ENCODE measurements around the gene KAT2A.
"Not testable (repeated sequence)": the region's sequence is repeated elsewhere in the genome, so short reads cannot be mapped to it uniquely, and the experiment has no call there.

Gene KAT2A

DNA sequence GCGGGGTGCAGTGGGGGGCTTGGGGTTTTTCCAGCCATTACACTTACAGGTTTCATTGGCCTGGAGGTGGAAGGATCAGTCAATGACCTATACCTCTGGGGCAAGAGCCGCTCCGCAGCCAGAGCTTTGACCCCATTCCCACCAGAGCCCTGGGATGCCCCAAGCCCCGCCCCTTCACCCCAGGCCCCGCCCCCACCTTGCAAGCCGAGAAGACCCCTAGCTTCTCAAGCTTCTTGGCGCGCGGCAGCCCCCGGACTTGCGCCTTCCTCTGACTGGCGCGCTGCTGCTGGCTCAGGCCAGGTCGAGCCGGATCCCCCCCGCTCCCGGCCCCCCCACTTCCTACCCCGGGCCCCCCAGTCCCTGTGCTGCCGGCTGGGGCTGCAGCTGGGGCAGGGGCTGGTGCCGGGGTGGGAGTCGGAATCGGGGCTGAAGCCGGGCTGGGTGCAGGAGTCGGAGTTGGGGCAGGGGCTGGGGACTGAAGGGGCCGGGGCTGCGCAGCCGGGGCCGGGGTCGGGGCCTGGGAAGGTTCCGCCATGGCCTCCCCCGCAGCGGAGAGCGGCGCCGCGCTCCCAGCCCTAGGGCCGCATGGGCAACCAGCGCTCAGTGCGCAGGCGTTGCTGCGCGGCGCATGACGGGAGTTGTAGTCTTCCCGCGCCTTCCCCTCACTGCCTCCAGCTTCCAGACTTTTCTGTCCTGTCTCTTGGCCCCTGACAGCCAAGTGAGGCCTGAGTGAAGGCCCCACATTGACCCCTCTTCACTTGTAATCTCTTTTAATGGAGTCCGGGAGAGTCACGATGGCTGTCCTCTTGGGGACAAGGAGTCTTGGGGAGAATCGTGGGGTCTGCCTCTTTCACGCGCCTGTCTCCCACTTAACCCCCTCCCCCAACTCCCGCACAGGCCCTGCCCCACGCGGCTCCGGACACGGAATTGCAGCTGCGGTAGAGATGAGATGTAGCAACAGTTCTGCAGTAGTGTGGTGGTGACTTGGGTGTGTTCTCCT lies at the start of gene KAT2A:
KAT2A (minus strand) TSS at position 598 of the 1,000 bp plus-strand sequence; CDS start at position 535, 63 bp downstream.
- DNase-seq: peak; percentile 83

DNA sequence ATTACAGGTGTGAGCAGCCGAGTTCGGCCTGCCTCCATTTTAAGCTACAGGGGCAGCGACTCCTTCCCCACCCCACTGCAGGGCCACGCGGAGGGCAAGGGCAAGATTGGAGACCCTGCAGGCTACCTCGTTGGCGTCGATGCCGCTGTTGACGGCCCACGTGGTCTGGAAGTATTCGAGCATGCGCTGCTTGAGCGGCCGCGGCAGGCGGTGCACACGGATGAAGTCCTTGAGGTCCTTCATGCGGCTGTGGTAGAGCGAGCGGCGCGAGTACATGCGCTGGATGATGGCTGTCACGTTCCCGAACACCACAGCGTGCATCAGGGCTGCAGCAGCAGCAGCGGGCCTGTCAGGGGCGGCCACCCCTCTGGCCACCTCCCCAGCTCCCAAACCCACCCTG lies 48.2 kb upstream of the KAT2A start:
- no peak for DNase-seq

DNA sequence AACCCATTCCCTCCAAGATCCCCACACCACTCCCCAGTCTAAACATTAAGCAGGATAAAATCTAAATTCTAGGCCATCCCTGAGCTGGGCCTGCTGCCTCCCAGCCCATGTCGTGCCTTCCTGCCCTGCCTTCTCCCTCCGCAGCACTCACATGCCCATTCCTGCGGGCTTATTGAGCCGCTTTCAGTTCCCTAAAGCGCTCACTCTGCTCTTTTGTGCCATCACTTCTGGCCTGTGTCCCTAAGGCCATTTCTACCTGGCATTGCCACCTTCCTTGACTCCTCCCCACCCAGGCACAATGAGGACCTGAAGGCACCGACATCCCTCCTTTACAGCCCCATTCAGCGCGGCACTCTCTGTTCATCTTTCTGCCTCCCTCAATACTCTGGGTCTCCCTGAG lies 46.6 kb upstream of the KAT2A start:
- no peak for DNase-seq

DNA sequence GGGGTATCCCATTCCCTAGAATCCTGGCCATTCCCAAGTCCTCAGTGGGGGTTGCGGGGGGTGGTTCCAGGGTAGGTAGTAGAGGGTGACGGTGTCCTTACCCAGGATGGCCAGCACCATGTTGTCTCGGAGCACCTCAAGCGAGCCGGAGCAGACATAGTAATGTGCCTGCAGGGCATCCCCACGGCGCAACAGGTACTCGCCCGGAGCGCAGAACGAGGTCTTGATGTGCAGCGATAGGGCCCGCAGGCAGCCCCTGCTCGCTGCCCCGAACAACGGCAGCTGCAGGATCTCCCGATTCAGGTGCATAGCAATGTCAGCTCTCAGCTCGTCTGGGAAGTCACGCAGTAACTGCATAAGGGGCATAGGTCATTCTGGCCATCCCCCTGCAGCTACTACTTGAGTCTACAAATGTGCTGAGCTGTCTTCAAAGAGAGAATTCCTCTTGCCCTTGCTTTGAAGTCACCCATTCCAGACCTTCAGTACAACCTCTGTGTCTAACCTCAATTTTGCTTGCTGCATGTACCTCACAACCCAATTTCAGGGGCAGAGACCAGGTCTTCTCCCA lies 45.1 kb upstream of the KAT2A start:
- no peak for DNase-seq

DNA sequence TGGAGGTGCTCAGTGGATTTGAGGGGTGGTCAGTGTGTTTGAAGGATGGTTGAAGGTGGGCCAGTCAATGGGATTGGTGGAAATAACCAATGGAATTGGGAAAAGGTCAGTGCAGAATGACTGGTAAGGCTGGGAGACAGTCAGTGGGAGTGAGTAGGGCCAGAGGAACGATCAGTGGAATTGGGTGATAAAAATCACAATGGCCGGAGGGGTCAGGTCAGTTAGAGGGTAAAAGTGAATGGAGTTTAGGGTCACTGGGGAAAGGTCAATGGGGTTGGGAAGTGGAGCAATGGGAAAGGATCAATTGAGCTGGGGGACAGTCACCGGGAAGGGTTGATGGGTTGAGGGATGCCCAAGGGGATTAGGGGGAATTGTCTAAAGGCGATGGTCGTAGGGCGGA lies 44.6 kb upstream of the KAT2A start:
- no peak for DNase-seq

DNA sequence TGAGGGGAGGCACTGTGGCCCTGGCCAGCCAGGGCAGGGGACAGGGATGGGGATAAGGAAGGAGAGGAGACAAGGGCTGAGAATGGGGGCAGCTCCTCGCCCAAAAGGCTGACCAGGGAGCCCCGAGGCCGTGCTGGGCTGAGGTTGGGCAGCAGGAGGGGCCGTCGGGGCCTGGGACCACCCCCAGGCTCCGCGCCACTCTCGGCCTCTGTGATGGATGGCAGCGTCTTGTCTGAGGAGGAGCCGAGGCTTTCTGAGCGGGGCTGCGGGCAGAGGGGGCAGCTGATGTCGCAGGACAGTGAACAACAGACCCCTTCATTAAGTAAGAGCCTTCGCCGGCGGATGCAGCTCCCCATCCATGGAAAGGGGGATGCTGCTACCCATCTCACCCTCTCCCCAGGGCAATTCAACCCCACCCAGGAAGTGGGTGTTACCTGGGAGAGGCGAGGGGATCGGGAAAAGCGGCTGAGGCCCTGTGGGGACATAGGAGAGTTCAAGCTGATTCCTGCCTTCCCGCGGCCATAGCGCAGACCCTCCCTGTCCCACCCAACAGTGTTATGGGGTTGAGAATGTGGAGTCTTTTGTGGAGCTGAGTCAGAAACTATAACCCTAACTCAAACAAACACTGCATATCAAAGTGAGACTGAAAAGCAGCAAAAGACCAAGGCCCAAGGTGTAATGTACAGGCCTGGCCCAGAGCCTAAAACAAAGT lies 42.7 kb upstream of the KAT2A start:
- DNase-seq: no peak

DNA sequence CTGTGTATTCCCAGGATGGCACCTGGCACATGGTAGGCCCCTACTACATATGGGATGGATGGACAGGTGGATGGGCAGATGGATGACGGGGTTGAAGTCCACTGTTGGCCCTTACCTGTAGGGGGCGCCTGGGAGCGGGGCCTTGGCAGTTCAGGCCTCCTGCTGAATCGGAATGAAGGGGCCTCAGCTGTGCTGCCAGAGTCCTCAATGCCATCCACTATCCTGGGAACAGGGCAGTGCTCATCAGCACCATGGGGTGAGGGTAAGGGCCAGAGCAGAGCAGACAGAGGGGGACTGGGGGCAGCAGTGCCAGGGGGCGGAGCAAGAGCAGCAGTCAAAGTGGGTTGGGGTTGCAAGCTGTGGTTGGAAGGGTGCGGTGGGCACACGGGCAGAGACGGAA lies 41.9 kb upstream of the KAT2A start:
- DNase-seq: peak; percentile 33

DNA sequence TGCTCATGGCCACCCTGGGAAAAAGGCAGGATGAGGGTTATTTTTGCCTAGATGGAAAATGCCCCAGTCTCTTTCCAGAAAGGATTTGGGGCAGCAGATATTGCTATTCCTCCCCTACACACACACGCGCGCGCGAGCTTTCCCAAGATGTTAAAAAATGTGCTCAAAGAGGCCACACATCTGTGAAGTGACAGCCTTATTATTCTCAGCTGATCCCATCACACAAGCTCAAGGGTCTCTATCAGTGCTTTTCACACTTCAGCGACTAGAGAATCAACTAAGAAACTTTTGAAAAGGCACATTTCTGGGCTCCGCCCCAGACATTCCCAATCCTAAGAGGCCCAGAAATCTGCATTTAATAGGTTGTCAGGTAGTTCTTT lies 39.4 kb upstream of the KAT2A start:
- DNase-seq: no peak

DNA sequence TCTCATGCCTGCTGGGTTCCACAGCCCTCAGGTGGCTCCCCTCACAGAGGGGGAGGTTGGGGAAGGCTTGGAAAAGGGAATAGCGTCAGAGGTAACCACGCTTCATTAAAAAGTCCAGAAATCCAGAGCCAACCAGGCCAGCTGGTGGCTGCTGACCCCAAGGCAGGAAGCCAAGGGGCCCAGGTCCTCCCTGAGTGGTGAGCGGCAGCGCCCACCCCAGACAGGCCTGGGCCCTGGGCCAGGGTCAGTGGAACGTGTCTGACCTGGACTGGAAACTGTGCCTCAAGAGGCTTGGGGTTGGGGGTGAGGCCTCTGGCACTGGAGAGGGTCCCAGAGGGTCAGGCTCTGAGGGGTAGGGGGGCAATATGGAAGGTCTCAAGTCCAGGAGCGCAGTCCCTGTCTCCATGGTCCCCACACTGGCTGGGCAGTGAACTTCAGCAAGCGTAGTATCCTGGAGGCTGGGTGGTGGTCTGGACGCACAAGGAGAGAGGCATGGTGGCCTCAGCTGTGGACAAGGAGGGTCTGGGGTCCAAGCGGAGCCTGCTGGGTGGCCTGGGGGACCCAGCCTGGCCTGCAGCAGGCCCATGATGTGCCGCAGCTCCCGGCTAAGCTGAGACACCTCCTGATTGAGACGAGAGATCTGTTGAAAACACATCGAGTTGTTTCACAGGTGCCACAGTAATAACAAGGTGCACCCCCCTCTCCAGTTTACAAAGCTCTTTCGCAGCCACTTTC lies 38.8 kb upstream of the KAT2A start:
- no peak for DNase-seq

DNA sequence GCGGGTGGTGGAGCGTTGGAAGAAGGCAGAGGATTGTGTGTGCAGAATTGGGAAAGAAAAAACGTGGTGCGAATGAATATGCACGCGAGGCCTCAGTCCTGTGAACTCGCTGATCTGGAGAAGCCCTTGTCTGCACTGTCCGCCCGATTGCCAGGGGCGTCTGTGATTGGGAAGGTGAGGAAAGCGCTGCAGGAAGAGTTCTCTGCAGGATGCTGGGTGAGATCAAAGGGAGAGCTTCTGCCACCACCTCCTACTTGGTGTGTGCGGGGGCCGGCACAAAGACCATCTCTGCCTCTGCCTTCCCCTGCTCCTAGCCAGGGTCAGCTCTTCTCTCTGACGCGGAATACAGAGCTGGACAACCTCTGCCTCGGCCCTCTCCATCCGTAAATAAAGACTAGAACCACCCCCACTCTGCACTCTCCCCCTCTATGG lies 34.5 kb upstream of the KAT2A start:
- no peak for DNase-seq

DNA sequence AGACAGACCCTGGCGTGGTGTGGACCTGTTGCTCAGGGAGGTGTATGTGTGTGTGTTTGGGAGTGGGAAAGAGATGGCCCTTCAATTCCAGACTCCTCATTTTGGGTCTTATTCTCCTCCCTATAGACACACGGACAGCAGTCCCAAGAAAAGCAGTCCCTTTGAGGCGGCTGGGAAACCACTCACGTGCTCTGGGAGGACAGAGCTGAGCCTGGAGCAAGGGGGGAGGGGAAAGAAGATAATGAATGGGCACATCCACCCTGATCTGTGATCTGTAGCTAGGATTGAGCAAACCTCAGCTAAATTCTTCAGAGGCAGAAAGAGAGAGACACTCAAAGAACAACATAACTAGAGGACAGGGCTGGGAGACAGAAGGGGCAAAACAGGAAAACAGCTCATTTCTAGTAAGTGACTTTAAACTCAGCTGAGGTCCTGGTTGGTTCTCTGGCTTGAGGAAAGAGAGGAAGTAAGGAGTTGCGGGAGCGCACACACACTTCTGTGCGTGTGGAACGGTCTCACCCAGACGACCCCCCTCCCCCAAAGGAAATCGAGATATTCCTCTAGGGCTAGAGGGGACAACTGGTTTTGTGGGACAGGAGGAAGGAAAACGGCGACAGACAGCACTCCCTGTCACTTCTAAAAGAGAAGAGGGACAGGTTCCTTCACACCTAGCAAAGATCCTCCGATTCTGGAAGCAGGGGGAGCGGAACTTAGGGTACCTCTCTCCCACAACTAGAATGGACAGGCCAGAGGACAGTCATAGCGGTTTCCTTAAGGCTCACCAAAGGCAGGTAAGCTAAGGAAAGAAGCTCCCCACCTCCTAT lies 33.0 kb upstream of the KAT2A start:
- DNase-seq: no peak

DNA sequence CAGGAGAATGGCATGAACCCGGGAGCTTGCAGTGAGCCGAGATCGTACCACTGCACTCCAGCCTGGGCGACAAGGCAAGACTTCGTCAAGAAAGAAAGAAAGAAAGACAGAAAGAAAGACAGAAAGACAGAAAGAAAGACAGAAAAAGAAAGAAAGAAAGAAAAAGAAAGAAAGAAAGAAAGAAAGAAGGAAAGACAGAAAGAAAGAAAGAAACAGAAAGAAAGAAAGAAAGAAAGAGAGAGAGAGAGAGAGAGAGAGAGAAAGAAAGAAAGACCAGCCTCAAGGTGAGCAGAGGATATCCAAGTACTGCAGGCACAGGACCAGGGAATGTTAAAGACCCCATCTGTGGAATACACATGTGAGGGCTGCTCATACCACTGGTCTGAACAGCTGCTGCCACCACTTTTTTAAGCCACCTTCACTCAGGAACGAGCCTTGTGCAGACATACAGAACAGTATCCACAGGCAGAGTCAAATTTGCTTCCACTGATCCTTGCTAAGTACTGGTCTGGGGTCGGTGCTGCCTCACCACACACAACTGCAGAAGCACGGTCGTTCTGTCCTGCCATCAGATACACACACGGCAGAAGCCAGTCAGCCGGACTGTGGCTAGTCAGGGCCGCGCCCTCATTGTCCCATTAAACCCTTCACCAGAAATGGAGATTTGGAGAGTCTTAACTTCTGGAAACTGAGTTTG lies 25.9 kb upstream of the KAT2A start:
- DNase-seq: no peak

DNA sequence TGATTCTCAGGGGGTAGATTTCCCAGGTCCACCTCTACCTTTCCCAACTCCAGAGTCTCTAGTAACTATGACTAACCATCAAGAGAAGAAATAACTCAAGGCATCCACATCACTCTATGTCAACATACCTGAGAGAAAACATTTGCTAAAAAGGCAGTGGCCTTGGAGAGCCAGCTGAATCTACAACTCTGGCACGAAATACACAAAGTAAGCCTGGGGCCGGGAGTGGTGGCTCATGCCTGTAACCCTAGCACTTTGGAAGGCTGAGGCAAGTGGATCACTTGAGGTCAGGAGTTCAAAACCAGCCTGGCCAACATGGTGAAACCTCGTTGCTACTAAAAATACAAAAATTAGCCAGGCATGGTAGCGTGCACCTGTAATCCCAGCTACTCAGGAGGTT lies 22.0 kb upstream of the KAT2A start:
- not testable (repeated sequence) for DNase-seq

DNA sequence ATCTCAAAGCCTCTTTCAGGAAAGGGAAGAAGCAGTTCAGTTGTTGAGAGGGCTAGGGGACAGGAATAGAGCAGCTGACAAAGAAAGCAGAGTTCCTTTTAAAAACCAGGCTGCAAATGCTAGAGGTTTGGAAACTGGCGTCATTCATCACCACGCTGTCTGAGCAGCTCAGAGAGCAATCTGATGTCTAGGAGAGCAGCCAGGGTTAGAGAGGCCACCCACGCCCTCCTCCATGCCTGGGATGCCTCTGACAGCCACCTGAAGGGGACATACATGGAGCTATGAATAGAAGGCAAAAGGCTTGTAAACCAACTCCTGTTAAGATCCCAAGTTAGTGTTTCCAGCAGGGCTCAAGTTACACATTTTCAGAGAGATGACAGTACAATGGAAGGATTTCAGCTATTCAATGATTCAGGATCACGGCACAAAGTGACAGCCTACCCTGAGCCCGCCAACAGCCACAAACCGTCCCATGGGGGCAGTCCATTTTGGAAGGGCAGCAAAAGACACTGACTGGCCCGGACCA lies 21.3 kb upstream of the KAT2A start:
- DNase-seq: no peak

DNA sequence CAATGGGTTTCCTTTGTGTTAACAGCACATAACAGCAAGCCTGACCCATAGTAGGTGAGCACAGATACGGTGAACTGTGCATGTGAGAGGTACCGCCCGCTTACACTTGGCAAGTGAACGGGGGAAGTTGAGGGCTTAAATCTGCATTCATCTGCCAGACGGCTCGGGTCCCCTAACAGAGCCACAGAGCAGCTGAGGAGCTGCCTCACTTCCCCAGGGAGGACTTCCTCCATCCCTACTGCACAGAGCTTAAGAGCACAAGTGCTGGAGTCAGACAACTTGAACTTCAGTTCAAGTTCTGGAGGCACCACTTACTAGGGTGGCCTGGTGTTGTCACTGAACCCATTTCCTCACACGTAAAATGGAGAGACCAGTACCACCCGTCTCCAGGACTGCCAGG lies 20.2 kb upstream of the KAT2A start:
- no peak for DNase-seq

DNA sequence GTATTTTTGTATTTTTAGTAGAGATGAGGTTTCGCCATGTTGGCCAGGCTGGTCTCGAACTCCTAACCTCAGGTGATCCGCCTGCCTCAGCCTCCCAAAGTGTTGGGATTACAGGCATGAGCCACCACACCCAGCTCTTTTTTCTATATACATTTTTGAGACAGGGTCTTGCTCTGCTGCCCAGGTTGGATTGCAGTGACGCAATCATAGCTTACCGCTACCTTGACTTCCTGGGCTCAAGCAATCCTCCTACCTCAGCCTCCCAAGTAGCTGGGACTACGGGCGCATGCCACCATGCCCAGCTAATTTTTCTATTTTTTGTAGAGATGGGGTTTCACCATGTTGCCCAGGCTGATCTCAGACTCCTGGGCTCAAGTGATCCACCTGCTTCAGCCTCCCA lies 19.5 kb upstream of the KAT2A start:
- DNase-seq: not testable (repeated sequence)

DNA sequence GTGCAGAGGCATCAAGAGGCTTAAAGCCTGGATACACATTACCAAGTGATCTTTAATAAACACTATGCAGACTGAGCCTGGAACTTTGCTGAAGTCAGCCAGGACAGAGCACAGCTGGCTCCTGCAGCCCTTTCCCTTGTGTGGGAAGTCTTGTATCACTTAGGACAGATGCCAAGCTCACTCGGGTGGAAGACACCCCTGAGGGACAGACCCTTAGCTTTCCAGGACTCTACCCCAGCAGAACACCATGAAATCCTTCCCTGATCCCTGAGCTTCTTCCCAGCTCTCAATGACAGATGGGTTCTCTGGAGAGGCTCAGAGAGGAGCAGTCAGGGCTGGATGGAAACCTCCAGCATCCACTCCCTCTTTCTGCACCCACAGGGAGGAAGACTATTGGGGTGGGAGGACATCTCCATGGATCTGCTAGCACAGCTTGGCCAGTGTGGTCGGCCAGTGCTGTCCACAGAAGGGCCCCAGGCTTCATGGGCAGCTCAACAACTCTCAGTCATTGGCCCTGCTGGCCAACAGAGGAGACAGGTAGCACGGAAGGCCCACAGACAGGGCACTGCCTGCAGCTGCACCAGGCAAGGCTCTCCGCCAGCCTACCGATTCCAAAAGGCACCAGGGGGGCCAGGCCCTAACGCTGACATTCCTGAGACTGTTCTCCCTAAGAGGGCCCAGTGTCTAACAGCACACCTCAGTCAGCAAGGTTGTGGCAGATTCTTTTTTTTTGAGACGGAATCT lies 17.8 kb upstream of the KAT2A start:
- DNase-seq: no peak

DNA sequence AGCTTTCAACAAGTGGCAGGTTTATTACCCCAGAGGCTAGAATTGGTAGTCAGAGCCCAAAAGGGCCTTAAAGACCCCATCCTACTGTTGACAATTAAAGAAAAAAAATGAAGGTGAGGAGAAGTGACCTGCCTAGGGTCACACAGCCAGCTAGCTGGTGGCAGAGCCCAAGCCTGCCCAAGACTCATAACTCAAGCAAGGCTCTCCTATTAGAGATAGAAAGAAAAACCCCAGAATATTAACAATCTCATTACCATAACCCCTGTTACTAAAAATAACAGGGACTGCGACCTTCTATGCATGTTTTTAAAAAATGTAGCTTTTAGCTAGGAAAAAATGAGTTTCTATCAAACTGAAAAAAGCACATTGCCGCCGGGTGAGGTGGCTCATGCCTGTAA lies 15.5 kb upstream of the KAT2A start:
- DNase-seq: no peak

DNA sequence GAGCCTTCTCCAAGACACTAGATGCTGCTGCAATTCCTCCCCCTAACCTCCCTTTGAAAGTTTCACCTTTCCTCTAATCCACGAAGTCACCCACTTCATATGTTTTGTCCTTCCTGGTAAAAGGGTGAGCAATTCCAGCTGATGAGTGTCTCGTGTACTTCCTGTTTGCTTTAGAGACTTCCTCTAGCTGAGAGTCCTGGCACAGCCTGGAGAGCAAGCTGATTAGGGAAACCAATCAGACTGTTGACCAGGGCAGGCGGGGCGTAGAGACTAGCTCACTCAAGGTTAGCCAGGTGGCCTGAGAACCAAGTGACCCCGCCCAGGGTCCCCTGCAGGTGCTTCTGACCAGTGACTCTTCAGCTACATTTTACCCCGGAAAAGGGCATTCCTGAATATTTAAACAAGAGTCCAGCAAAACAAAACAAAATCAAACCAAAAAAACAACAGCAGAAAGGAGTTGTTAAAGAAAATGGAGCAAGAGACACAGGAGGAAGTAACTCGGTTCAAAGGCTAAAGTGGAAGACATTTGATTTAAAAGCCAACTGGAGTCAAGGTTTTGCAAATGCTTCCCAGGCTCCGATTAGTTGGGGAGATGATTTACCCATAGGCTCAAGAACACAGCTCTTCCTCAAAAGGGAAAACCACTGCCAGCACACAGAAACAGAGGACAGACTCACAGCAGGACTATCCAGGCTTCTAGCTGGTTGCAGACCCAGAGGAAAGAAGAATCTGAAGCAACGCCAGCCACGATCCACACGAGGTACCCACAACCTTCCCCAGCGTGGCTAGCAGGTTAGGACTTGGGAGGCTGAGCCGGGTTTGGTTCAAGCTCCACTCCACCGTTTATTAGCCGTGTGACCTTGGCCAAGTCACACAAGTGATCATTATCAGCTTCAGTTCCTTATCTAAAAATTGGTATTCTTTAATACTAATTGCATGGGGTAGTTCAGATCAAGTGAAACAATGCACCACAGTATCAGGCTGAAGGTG lies 14.8 kb upstream of the KAT2A start:
- DNase-seq: no peak
